ENCODE measurements around the gene TMEM106C. TPM values are rescaled to one million over a fixed set of nuclear protein-coding genes. Genes with fewer than 3 reads are reported as not detected.
"Not testable (repeated sequence)": the region's sequence is repeated elsewhere in the genome, so short reads cannot be mapped to it uniquely, and the experiment has no call there.

The TMEM106C gene
- total RNA-seq, 1 donor from 2014 or later, result 161 TPM

- intact Hi-C loops (cut with micrococcal nuclease), result loop anchor here (1.0 kb wide), 2 partner anchors 45 to 234 kb away; partner anchors contain the start of gene VDR
Observed at GRCh38 chr12:47949441-47950341, 13.7 kb upstream of the TMEM106C start.

GRCh38 chr12:47950856-47951468 is 12.4 kb upstream of the TMEM106C start:
- intact Hi-C loops (cut with micrococcal nuclease), result no loop called here

GRCh38 chr12:47954058-47954457 is 9.3 kb upstream of the TMEM106C start:
- intact Hi-C loops (cut with micrococcal nuclease), result no loop called here

GRCh38 chr12:47954467-47955045 is 8.8 kb upstream of the TMEM106C start:
- intact Hi-C loops (cut with micrococcal nuclease), result no loop called here

- intact Hi-C loops (cut with micrococcal nuclease), result no loop called here
Observed at GRCh38 chr12:47955059-47955458, 8.3 kb upstream of the TMEM106C start.

GRCh38 chr12:47957671-47958070 is 5.7 kb upstream of the TMEM106C start:
- intact Hi-C loops (cut with micrococcal nuclease), result not testable (repeated sequence)

- intact Hi-C loops (cut with micrococcal nuclease), result loop anchor here (2.0 to 5.0 kb wide), 7 partner anchors 29 to 255 kb away; partner anchors contain the start of genes COL2A1, RAPGEF3, RPAP3 and VDR
Observed at GRCh38 chr12:47962198-47962597, 1.2 kb upstream of the TMEM106C start.

- intact Hi-C loops (cut with micrococcal nuclease), result loop anchor here (5.0 kb wide), 4 partner anchors 38 to 257 kb away; partner anchors contain the start of genes COL2A1, RAPGEF3 and RPAP3
Observed at GRCh38 chr12:47964106-47964728, 821 bp downstream of the TMEM106C start.

GRCh38 chr12:47965581-47965980 is 2.2 kb downstream of the TMEM106C start:
- intact Hi-C loops (cut with micrococcal nuclease), result no loop called here

- intact Hi-C loops (cut with micrococcal nuclease), result no loop called here
Observed at GRCh38 chr12:47967461-47968321, 4.3 kb downstream of the TMEM106C start.

- intact Hi-C loops (cut with micrococcal nuclease), result no loop called here
Observed at GRCh38 chr12:47969845-47970244, 6.4 kb downstream of the TMEM106C start.

- intact Hi-C loops (cut with micrococcal nuclease), result no loop called here
Observed at GRCh38 chr12:47970843-47971242, 7.4 kb downstream of the TMEM106C start.

- intact Hi-C loops (cut with micrococcal nuclease), result no loop called here
Observed at GRCh38 chr12:47972895-47973294, 9.5 kb downstream of the TMEM106C start.

GRCh38 chr12:47973870-47974269 is 10.5 kb downstream of the TMEM106C start:
- intact Hi-C loops (cut with micrococcal nuclease), result no loop called here

- intact Hi-C loops (cut with micrococcal nuclease), result no loop called here
Observed at GRCh38 chr12:47975036-47975620, 11.7 kb downstream of the TMEM106C start.

- intact Hi-C loops (cut with micrococcal nuclease), result no loop called here
Observed at GRCh38 chr12:47975816-47976215, 12.4 kb downstream of the TMEM106C start.

GRCh38 chr12:47977046-47977771 is 13.8 kb downstream of the TMEM106C start:
- intact Hi-C loops (cut with micrococcal nuclease), result no loop called here

GRCh38 chr12:47977772-47978597 is 14.6 kb downstream of the TMEM106C start:
- intact Hi-C loops (cut with micrococcal nuclease), result no loop called here

- intact Hi-C loops (cut with micrococcal nuclease), result no loop called here
Observed at GRCh38 chr12:47978598-47978873, 15.1 kb downstream of the TMEM106C start.

Data from T-helper 2 cell treated with Interferon-gamma antibody and Interleukin-4, amounts not matched to agents 100 ng/mL and 5 ng/mL, for 36 hours (primary cell).